ENCODE measurements around the gene ZMYND8. TPM values are rescaled to one million over a fixed set of nuclear protein-coding genes. Genes with fewer than 3 reads are reported as not detected.

Gene ZMYND8
- total RNA-seq, 1 donor: 20.3 TPM

- no peak for DNase-seq (ENCODE audit: low read depth)
- no peak overlapping the region for H3K4me3 ChIP-seq (ENCODE audit: low read depth, low read length)
- TF ChIP-seq CTCF (IDR thresholded peaks at IDR 0.05; ENCODE audit: insufficient read depth, low read depth, low read length): no peak
Observed at GRCh38 chr20:47239719-47240067, 116.8 kb downstream of the ZMYND8 start.

GRCh38 chr20:47238780-47239718, 117.5 kb downstream of the ZMYND8 start:
- DNase-seq (ENCODE audit: low read depth): no peak
- no peak overlapping the region for H3K4me3 ChIP-seq (ENCODE audit: low read depth, low read length)

GRCh38 chr20:47237715-47238114, 118.8 kb downstream of the ZMYND8 start:
- TF ChIP-seq CTCF (IDR thresholded peaks at IDR 0.05; ENCODE audit: insufficient read depth, low read depth, low read length): no peak
- no peak for DNase-seq (ENCODE audit: low read depth)
- H3K4me3 ChIP-seq (ENCODE audit: low read depth, low read length): no peak overlapping the region

More at GRCh38 chr20:47238780-47239718, 117.5 kb downstream of the ZMYND8 start:
- TF ChIP-seq CTCF (IDR thresholded peaks at IDR 0.05; ENCODE audit: insufficient read depth, low read depth, low read length): no peak

- no peak for DNase-seq (ENCODE audit: low read depth)
- no peak overlapping the region for H3K4me3 ChIP-seq (ENCODE audit: low read depth, low read length)
- TF ChIP-seq CTCF (IDR thresholded peaks at IDR 0.05; ENCODE audit: insufficient read depth, low read depth, low read length): no peak
Observed at GRCh38 chr20:47236639-47236900, 119.9 kb downstream of the ZMYND8 start.

- TF ChIP-seq CTCF (IDR thresholded peaks at IDR 0.05; ENCODE audit: insufficient read depth, low read depth, low read length): no peak
- no peak for DNase-seq (ENCODE audit: low read depth)
- no peak overlapping the region for H3K4me3 ChIP-seq (ENCODE audit: low read depth, low read length)
Observed at GRCh38 chr20:47235853-47236638, 120.5 kb downstream of the ZMYND8 start.

- DNase-seq (ENCODE audit: low read depth): no peak
- H3K4me3 ChIP-seq (ENCODE audit: low read depth, low read length): no peak overlapping the region
- TF ChIP-seq CTCF (IDR thresholded peaks at IDR 0.05; ENCODE audit: insufficient read depth, low read depth, low read length): no peak
Observed at GRCh38 chr20:47235111-47235510, 121.4 kb downstream of the ZMYND8 start.

Data from fibroblast of villous mesenchyme (primary cell).